Measurements from ENCODE around the gene REXO1.

DNA sequence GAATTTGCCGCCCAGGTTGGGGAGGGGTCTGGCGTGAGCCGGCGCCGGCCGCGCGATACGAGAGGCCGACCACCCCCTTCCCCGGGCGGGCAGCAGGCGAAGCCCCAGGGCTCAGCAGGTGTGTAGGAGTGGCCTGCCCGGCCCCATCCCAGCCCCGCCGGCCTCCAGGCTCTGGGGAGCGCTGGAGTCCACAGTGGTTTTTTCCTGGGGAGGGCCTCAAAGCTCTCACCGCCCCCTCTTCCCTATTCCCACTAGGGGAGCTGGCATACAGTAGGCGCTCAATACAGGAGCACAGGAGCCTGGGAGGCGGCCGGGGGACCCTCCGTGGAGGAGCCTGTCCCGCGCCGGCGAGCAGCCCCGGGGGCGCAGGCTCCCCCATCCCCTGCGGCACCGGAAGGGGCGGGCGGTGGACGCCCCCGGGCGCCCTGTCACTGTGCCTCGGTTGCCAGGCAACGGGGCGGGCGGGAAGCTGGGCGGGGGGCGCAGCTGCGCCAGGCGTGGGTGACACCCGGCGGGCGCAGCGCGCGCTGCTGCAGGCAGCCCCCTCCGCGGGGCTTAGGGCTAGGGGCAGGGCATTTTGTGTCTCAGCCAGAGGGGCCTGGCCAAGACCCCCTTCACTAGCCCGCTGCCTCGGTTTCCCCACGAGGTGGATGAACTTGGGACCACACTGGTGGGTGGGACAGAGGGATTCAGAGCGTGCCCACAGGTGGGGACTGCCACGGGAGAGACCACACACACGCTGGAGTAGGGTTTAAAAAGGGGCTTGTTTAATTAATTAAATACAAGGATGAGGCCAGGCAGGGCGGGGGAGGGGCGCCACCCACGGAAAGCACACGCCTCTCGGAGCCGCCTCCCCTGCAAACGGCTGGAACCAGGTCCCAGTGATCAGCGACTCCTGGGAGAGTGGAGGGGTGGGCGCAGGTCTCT lies 3.6 kb upstream of the REXO1 start:
- TF ChIP-seq, protein P1, sequence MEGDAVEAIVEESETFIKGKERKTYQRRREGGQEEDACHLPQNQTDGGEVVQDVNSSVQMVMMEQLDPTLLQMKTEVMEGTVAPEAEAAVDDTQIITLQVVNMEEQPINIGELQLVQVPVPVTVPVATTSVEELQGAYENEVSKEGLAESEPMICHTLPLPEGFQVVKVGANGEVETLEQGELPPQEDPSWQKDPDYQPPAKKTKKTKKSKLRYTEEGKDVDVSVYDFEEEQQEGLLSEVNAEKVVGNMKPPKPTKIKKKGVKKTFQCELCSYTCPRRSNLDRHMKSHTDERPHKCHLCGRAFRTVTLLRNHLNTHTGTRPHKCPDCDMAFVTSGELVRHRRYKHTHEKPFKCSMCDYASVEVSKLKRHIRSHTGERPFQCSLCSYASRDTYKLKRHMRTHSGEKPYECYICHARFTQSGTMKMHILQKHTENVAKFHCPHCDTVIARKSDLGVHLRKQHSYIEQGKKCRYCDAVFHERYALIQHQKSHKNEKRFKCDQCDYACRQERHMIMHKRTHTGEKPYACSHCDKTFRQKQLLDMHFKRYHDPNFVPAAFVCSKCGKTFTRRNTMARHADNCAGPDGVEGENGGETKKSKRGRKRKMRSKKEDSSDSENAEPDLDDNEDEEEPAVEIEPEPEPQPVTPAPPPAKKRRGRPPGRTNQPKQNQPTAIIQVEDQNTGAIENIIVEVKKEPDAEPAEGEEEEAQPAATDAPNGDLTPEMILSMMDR (IDR thresholded peaks at IDR 0.05), result no peak
- no peak for TF ChIP-seq POLR2A (IDR thresholded peaks at IDR 0.05)
- no peak for TF ChIP-seq EP300 (IDR thresholded peaks at IDR 0.05)
